SK-N-SH (cell line): ENCODE results near the gene ADM. TPM values are rescaled to one million over a fixed set of nuclear protein-coding genes. Genes with fewer than 3 reads are reported as not detected.

Experiments
- CTCF ChIA-PET: fragments of 300-600, 350-600 bp; formaldehyde crosslinking; extraction: SDS; loops from one replicate; lab custom pipeline; 2021; lab: Yijun Ruan, JAX
- POLR2A ChIA-PET: fragments of 350-600 bp; sonication (Branson Sonifier 250); formaldehyde crosslinking; extraction: SDS; loops from one replicate; lab custom pipeline; 2020; ENCODE audit warnings: antibody characterized with exemption, inconsistent platforms; lab: Yijun Ruan, JAX
- DNase-seq: peaks from one replicate; pipeline ENCODE4 v3.0.0; 2012
- H2AFZ ChIP-seq: fragments of 200-600 bp; sonication (generic); 2 replicates; pipeline ENCODE4 v1.8.1; 2016; ENCODE audit warnings: antibody characterized with exemption, mild to moderate bottlenecking, low read depth
- H3F3A ChIP-seq: fragments of 200-600 bp; sonication (generic); replicated peaks from 2 replicates; pipeline ENCODE3; 2016; ENCODE audit warnings: antibody characterized with exemption, mild to moderate bottlenecking; ENCODE audit not compliant: insufficient read depth
- H3K27ac ChIP-seq, 2 experiments: fragments of 200-500 bp in 1 of 2; fragments of 200-600 bp in 1 of 2; sonication (Bioruptor generic) in 1 of 2; sonication (generic), shearing (Covaris generic) in 1 of 2; 2 replicates each; pipeline versions ENCODE4 v1.5.1 to v1.6.1; 2014 to 2016; ENCODE audit warnings: low read depth in 2 of 2, inconsistent platforms in 1 of 2, low read length in 1 of 2, mild to moderate bottlenecking in 1 of 2, mixed read lengths in 1 of 2
- H3K27me3 ChIP-seq: fragments of 200-600 bp; sonication (generic), shearing (Covaris generic); 2 replicates; pipeline ENCODE4 v1.6.1; 2016; ENCODE audit warnings: mixed run types; ENCODE audit not compliant: insufficient read depth
- H3K36me3 ChIP-seq, 2 experiments: fragments of 200-500 bp in 1 of 2; fragments of 200-600 bp in 1 of 2; sonication (Bioruptor generic) in 1 of 2; sonication (generic) in 1 of 2; replicated peaks in 1 of 2; 2 replicates each; pipeline versions ENCODE3 to v1.5.1; 2014 to 2016; ENCODE audit warnings: low read length in 1 of 2, mild to moderate bottlenecking in 1 of 2; ENCODE audit not compliant: insufficient read depth in 2 of 2, control insufficient read depth in 1 of 2
- H3K4me1 ChIP-seq, 2 experiments: fragments of 200-500 bp in 1 of 2; fragments of 200-600 bp in 1 of 2; sonication (Bioruptor generic) in 1 of 2; sonication (generic), shearing (Covaris generic) in 1 of 2; 2 replicates each; pipeline versions ENCODE4 v1.5.1 to v1.6.1; 2014 to 2016; ENCODE audit warnings: low read depth in 1 of 2, low read length in 1 of 2, mixed run types in 1 of 2; ENCODE audit not compliant: insufficient read depth in 2 of 2, control insufficient read depth in 1 of 2
- H3K4me2 ChIP-seq: fragments of 200-600 bp; sonication (generic), shearing (Covaris generic); 2 replicates; pipeline ENCODE4 v1.6.1; 2017; ENCODE audit warnings: mixed run types
- H3K4me3 ChIP-seq, 2 experiments: fragments of 200-500 bp in 1 of 2; fragments of 200-600 bp in 1 of 2; sonication (Bioruptor generic) in 1 of 2; sonication (generic), shearing (Covaris generic) in 1 of 2; 2 replicates each; pipeline versions ENCODE4 v1.5.1 to v1.8.1; 2014 to 2016; ENCODE audit warnings: low read depth in 2 of 2, inconsistent platforms in 1 of 2, low read length in 1 of 2, mild to moderate bottlenecking in 1 of 2, mixed read lengths in 1 of 2, moderate library complexity in 1 of 2
- H3K79me2 ChIP-seq: fragments of 200-600 bp; sonication (generic); 2 replicates; pipeline ENCODE4 v1.8.1; 2017; ENCODE audit warnings: mild to moderate bottlenecking; ENCODE audit not compliant: insufficient read depth
- H3K9ac ChIP-seq: fragments of 200-600 bp; sonication (generic); 2 replicates; pipeline ENCODE4 v1.6.1; 2017; ENCODE audit warnings: mixed run types
- H3K9me2 ChIP-seq: fragments of 200-600 bp; sonication (generic); 2 replicates; pipeline ENCODE4 v1.6.1; 2017; ENCODE audit warnings: mixed run types
- H3K9me3 ChIP-seq: fragments of 200-600 bp; sonication (generic); 2 replicates; pipeline ENCODE4 v1.6.1; 2017; ENCODE audit warnings: mixed run types, mild to moderate bottlenecking, moderate library complexity
- H4K20me1 ChIP-seq: fragments of 200-600 bp; sonication (generic); 2 replicates; pipeline ENCODE4 v1.6.1; 2017; ENCODE audit warnings: mild to moderate bottlenecking, mixed run types; ENCODE audit not compliant: insufficient read depth
- EZH2phosphoT487 ChIP-seq: fragments of 200-600 bp; sonication (generic); IDR thresholded peaks from 2 replicates; pipeline ENCODE4 v1.6.1; 2017; ENCODE audit warnings: low read depth, mixed run types, mild to moderate bottlenecking, antibody characterized with exemption, moderate library complexity, borderline replicate concordance
- FOXJ3 ChIP-seq: sonication (generic); formaldehyde crosslinking; IDR thresholded peaks from 2 replicates; pipeline ENCODE4 v1.5.1; 2020; ENCODE audit warnings: mild to moderate bottlenecking, missing genetic modification reagents
- FOXM1 ChIP-seq: IDR thresholded peaks from 2 replicates; pipeline ENCODE4 v1.4.0; 2012; ENCODE audit warnings: low read depth, mild to moderate bottlenecking
- MXI1 ChIP-seq: IDR thresholded peaks from 2 replicates; pipeline ENCODE4 v1.6.1; 2012; ENCODE audit warnings: mild to moderate bottlenecking, low read depth, low read length, improper control_type of control experiment
- POLR2AphosphoS5 ChIP-seq: IDR thresholded peaks from 2 replicates; pipeline ENCODE4 v1.6.1; 2012; ENCODE audit warnings: low read depth, low read length
- RFX5 ChIP-seq: IDR thresholded peaks from 2 replicates; pipeline ENCODE4 v1.6.1; 2012; ENCODE audit warnings: mild to moderate bottlenecking, improper control_type of control experiment, low read length
- SIN3A ChIP-seq: IDR thresholded peaks from 2 replicates; pipeline ENCODE4 v1.6.1; 2012; ENCODE audit warnings: low read depth, mild to moderate bottlenecking, low read length, moderate library complexity, borderline replicate concordance
- polyA plus RNA-seq, 3 experiments: library from polyadenylated mRNA; depleted of rRNA; stranded (reverse); fragments of >200 nt; gene quantifications; 2 replicates each; pipeline ENCODE4 v1.2.3, GENCODE V29; 2012
- small RNA-seq, 7 experiments: library from RNA; depleted of rRNA; stranded (forward); fragments of <200 nt; gene quantifications; one replicate each; pipeline ENCODE3, GENCODE V24; 2012
- TF ChIP-seq, protein P1 (sequence below): IDR thresholded peaks from 2 replicates; pipeline ENCODE4 v1.6.1; 2012; ENCODE audit warnings: mild to moderate bottlenecking, low read depth, low read length, moderate library complexity

ADM gene
- polyA plus RNA-seq, 1 of the 3 experiments (the other 2 are of a cell fraction), result 50.6 TPM

DNA sequence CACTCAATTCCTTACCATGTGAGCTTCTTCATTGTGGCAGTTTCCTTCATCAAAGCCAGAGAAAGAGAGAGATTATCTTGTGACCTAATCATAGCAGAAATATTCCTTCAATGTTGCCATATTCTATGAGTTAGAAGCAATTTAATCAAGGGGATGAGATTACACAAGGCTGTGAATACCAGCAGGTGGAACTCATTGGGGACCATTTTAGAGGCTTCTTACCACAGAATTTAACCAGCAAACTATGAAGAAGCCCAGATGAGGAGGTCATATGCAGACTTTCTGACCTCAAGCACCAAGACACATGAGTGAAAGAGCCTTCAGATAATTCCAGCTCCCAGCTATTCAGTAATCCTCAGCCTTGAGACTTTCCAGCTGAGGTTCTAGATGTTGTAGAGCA is 51.3 kb downstream of the ADM start:
- H2AFZ ChIP-seq, result no peak overlapping the region
- no peak overlapping the region for H3K9ac ChIP-seq
- POLR2A ChIA-PET, result no interaction called here
- H3K4me1 ChIP-seq, result peaks cover 13 to 15% of the 10 kb centered on the region in 2 experiments
- no peak overlapping the region for H3K4me2 ChIP-seq
- H3K4me3 ChIP-seq, result no peak overlapping the region
- H3K79me2 ChIP-seq, result no peaks in the 10 kb centered on the region
- 0 out of 2 replicates have a peak, but pooled peaks cover 5% of the 10 kb centered on the region for H3K9me3 ChIP-seq
- H3K27ac ChIP-seq, result no peak overlapping the region
- no peak for DNase-seq
- H3F3A ChIP-seq, result no peaks in the 10 kb centered on the region
- TF ChIP-seq POLR2AphosphoS5, result no peak
- TF ChIP-seq EZH2phosphoT487, result no peak
- no peak for TF ChIP-seq SIN3A
- TF ChIP-seq MXI1, result no peak
- TF ChIP-seq, protein P1, sequence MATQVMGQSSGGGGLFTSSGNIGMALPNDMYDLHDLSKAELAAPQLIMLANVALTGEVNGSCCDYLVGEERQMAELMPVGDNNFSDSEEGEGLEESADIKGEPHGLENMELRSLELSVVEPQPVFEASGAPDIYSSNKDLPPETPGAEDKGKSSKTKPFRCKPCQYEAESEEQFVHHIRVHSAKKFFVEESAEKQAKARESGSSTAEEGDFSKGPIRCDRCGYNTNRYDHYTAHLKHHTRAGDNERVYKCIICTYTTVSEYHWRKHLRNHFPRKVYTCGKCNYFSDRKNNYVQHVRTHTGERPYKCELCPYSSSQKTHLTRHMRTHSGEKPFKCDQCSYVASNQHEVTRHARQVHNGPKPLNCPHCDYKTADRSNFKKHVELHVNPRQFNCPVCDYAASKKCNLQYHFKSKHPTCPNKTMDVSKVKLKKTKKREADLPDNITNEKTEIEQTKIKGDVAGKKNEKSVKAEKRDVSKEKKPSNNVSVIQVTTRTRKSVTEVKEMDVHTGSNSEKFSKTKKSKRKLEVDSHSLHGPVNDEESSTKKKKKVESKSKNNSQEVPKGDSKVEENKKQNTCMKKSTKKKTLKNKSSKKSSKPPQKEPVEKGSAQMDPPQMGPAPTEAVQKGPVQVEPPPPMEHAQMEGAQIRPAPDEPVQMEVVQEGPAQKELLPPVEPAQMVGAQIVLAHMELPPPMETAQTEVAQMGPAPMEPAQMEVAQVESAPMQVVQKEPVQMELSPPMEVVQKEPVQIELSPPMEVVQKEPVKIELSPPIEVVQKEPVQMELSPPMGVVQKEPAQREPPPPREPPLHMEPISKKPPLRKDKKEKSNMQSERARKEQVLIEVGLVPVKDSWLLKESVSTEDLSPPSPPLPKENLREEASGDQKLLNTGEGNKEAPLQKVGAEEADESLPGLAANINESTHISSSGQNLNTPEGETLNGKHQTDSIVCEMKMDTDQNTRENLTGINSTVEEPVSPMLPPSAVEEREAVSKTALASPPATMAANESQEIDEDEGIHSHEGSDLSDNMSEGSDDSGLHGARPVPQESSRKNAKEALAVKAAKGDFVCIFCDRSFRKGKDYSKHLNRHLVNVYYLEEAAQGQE, result no peak
- TF ChIP-seq FOXM1, result no peak
- TF ChIP-seq RFX5, result no peak
- no peak for TF ChIP-seq FOXJ3 (CRISPR knock-in tag)
- H3K9me2 ChIP-seq, result no peaks in the 10 kb centered on the region
- no peaks in the 10 kb centered on the region for H3K27me3 ChIP-seq
- H4K20me1 ChIP-seq, result no peaks in the 10 kb centered on the region
- CTCF ChIA-PET, result interaction anchor here (0.7 to 3.6 kb wide), 2 partner anchors 11 to 335 kb away, joined by 3 to 14 read pairs; no protein-coding TSS in a partner anchor
- no peaks in the 10 kb centered on the region for H3K36me3 ChIP-seq

Small RNAs within 50 kb of the gene (small RNA-seq; reads per million reads assigned to genes)
- gene AC080023.2, result 0 to 0.21 (median 0) reads per million in 7 experiments

Other genes starting within 250 kb of the ADM start
- gene SBF2, start 10.9 kb upstream of the ADM start, polyA plus RNA-seq (2012; rRNA removed), result 23.0 and 36.4 TPM in 2 replicates
- gene AMPD3, start 150.2 kb downstream of the ADM start, polyA plus RNA-seq (2012; rRNA removed), result 1.7 and 2.1 TPM in 2 replicates
- 6.9 and 10.3 TPM in 2 replicates for gene RNF141, start 236.1 kb downstream of the ADM start, polyA plus RNA-seq (2012; rRNA removed)